HCT116 (cell line): ENCODE measurements around the gene CHST11.

Experiments
- CBX3 ChIP-seq: IDR thresholded peaks from 2 replicates; pipeline ENCODE4 v1.6.1; 2012; ENCODE audit warnings: low read depth
- CEBPB ChIP-seq: IDR thresholded peaks from 2 replicates; pipeline ENCODE4 v1.6.1; 2012; ENCODE audit warnings: low read depth
- CTCF ChIP-seq, 3 experiments: fragments of 200-600 bp in 1 of 3; sonication (generic) in 1 of 3; IDR thresholded peaks in 2 of 3; conservative IDR thresholded peaks in 1 of 3; 2 replicates each; pipeline ENCODE4 v1.5.1; 2012 to 2017; ENCODE audit warnings: low read depth in 2 of 3, low read length in 2 of 3, antibody characterized with exemption in 1 of 3, borderline replicate concordance in 1 of 3, control low read depth in 1 of 3, mild to moderate bottlenecking in 1 of 3, mixed read lengths in 1 of 3, mixed run types in 1 of 3, moderate library complexity in 1 of 3; ENCODE audit not compliant: insufficient read depth in 1 of 3
- EZH2 ChIP-seq: fragments of 200-600 bp; sonication (generic); IDR thresholded peaks from 2 replicates; pipeline ENCODE4 v1.6.1; 2017; ENCODE audit warnings: antibody characterized with exemption, mixed run types
- JUND ChIP-seq: IDR thresholded peaks from 2 replicates; pipeline ENCODE4 v1.6.1; 2012
- MAX ChIP-seq: IDR thresholded peaks from 2 replicates; pipeline ENCODE4 v1.6.1; 2012
- POLR2A ChIP-seq: IDR thresholded peaks from 2 replicates; pipeline ENCODE4 v1.7.0; 2011; ENCODE audit warnings: borderline replicate concordance; ENCODE audit not compliant: insufficient read depth, insufficient read length; ENCODE audit errors: extremely low read depth
- RAD21 ChIP-seq: IDR thresholded peaks from 2 replicates; pipeline ENCODE4 v1.6.1; 2012; ENCODE audit warnings: low read depth, mild to moderate bottlenecking
- REST ChIP-seq: IDR thresholded peaks from 2 replicates; pipeline ENCODE4 v1.6.1; 2012; ENCODE audit warnings: low read depth
- SIN3A ChIP-seq: IDR thresholded peaks from 2 replicates; pipeline ENCODE4 v1.6.1; 2012; ENCODE audit warnings: low read depth
- SP1 ChIP-seq: IDR thresholded peaks from 2 replicates; pipeline ENCODE4 v1.6.1; 2012; ENCODE audit warnings: low read depth
- SRF ChIP-seq: IDR thresholded peaks from 2 replicates; pipeline ENCODE4 v1.6.1; 2012; ENCODE audit warnings: low read depth
- YY1 ChIP-seq: IDR thresholded peaks from 2 replicates; pipeline ENCODE4 v1.6.1; 2011; ENCODE audit warnings: low read length, low read depth, moderate library complexity, mild to moderate bottlenecking; ENCODE audit not compliant: insufficient replicate concordance; ENCODE audit errors: extremely low read depth
- ZNF274 ChIP-seq: fragments of 200-500 bp; sonication (Bioruptor generic); IDR thresholded peaks from 2 replicates; pipeline ENCODE4 v1.6.1; 2014; ENCODE audit warnings: mild to moderate bottlenecking, low read depth, low read length, inconsistent platforms

- no peak for TF ChIP-seq CBX3
- TF ChIP-seq JUND: no peak
- no peak for TF ChIP-seq CTCF (IDR thresholded peaks at IDR 0.05 in 2 of 3, conservative IDR thresholded peaks at IDR 0.05 in 1 of 3; ENCODE audit: borderline replicate concordance in 1 of 3, insufficient read depth in 1 of 3, low read depth in 2 of 3, low read length in 2 of 3)
- TF ChIP-seq MAX: no peak
- TF ChIP-seq ZNF274: no peak
- TF ChIP-seq SIN3A: no peak
- no peak for TF ChIP-seq RAD21
- TF ChIP-seq SRF: no peak
- no peak for TF ChIP-seq POLR2A
- no peak for TF ChIP-seq EZH2
- TF ChIP-seq REST: no peak
- TF ChIP-seq YY1: no peak
- no peak for TF ChIP-seq SP1
- no peak for TF ChIP-seq CEBPB
Measured at GRCh38 chr12:104669851-104670337, 213.1 kb downstream of the CHST11 start.
